CD4-positive, alpha-beta memory T cell (primary cell): ENCODE results near the gene JMJD7. TPM values are rescaled to one million over a fixed set of nuclear protein-coding genes. Genes with fewer than 3 reads are reported as not detected.
A peak's percentile ranks its signal among the peaks of the same experiment; 100 is the strongest.

ENCODE experiments used
- CTCF ChIA-PET: fragments of 350-600 bp; sonication (Branson Sonifier 250); formaldehyde crosslinking; loops from one replicate; lab custom pipeline; 2021; ENCODE audit warnings: inconsistent platforms; ENCODE audit not compliant: partially characterized antibody; lab: Charles Lee
- POLR2A ChIA-PET: fragments of 350-600 bp; sonication (Branson Sonifier 250); formaldehyde crosslinking; loops from one replicate; lab custom pipeline; 2021; ENCODE audit not compliant: partially characterized antibody; lab: Charles Lee
- DNase-seq, 5 donors: peaks; one replicate each; pipeline versions ENCODE4 v3.0.0 to v3.0.0-alpha.2; 2020 to 2022; ENCODE audit warnings: mixed read lengths in 1 of 5
- H3K27ac ChIP-seq: one replicate; pipeline ENCODE4 v1.7.0; 2013; ENCODE audit warnings: low read depth, low read length
- H3K27me3 ChIP-seq: 2 replicates; pipeline ENCODE4 v1.7.0; 2013; ENCODE audit warnings: mild to moderate bottlenecking, low read length, moderate library complexity; ENCODE audit not compliant: insufficient read depth
- H3K36me3 ChIP-seq: 2 replicates; pipeline ENCODE4 v1.7.0; 2013; ENCODE audit warnings: mild to moderate bottlenecking, low read length, moderate library complexity; ENCODE audit not compliant: insufficient read depth
- H3K4me1 ChIP-seq: 2 replicates; pipeline ENCODE4 v1.7.0; 2013; ENCODE audit warnings: mild to moderate bottlenecking, low read length, moderate library complexity; ENCODE audit not compliant: insufficient read depth
- H3K4me3 ChIP-seq, 2 donors: one replicate each; pipeline ENCODE4 v1.7.0; 2013; ENCODE audit warnings: low read length in 2 of 2, mild to moderate bottlenecking in 1 of 2
- H3K9me3 ChIP-seq, 2 donors: one replicate each; pipeline ENCODE4 v1.7.0; 2013; ENCODE audit warnings: low read length in 2 of 2, control low read depth in 1 of 2; ENCODE audit not compliant: control insufficient read depth in 1 of 2
- H3K27ac Mint-ChIP-seq, 7 donors: one replicate each; pipeline ENCODE4 v1.8.0; 2020 to 2021; ENCODE audit warnings: mixed read lengths in 7 of 7, mild to moderate bottlenecking in 6 of 7, inconsistent platforms in 3 of 7, moderate library complexity in 3 of 7
- H3K27me3 Mint-ChIP-seq, 2 donors: one replicate each; pipeline ENCODE4 v1.8.0; 2020 to 2021; ENCODE audit warnings: mixed read lengths in 2 of 2
- H3K36me3 Mint-ChIP-seq, 2 donors: one replicate each; pipeline ENCODE4 v1.8.0; 2020 to 2021; ENCODE audit warnings: mixed read lengths in 2 of 2, inconsistent platforms in 1 of 2, mild to moderate bottlenecking in 1 of 2
- H3K4me1 Mint-ChIP-seq, 4 donors: one replicate each; pipeline ENCODE4 v1.8.0; 2020 to 2021; ENCODE audit warnings: mixed read lengths in 4 of 4, mild to moderate bottlenecking in 1 of 4
- H3K4me3 Mint-ChIP-seq, 8 donors: one replicate each; pipeline ENCODE4 v1.8.0; 2020 to 2021; ENCODE audit warnings: mixed read lengths in 8 of 8, mild to moderate bottlenecking in 7 of 8, moderate library complexity in 6 of 8, inconsistent platforms in 3 of 8
- H3K9me3 Mint-ChIP-seq, 8 donors: one replicate each; pipeline ENCODE4 v1.8.0; 2020 to 2021; ENCODE audit warnings: mixed read lengths in 8 of 8, mild to moderate bottlenecking in 5 of 8, inconsistent platforms in 3 of 8, moderate library complexity in 1 of 8
- intact Hi-C: fragments of 100-400 bp; cut with micrococcal nuclease; formaldehyde crosslinking; loops from one replicate; pipeline ENCODE4 v1.15.1; 2023
- polyA plus RNA-seq, 2 donors: library from polyadenylated mRNA; unstranded; fragments of 300-500 nt; fragmentation: Illumina TruSeq; gene quantifications; one replicate each; pipeline ENCODE4 v1.2.3, GENCODE V29; 2021
- total RNA-seq, 2 experiments: library from RNA; stranded (reverse); gene quantifications; one replicate each; pipeline ENCODE4 v1.2.3, GENCODE V29; 2021

The JMJD7 gene
- total and polyA plus RNA-seq, 4 experiments from 2014 or later = 18.7 to 78.5 (median 51.5) TPM

- POLR2A ChIA-PET = no interaction called here
- intact Hi-C loops = no loop called here
These were observed 26.6 kb downstream of the JMJD7 start for GRCh38 chr15:41854443-41854842.

GRCh38 chr15:41855261-41855961, 27.5 kb downstream of the JMJD7 start:
- Mint-ChIP-seq H3K4me1 (peaks cover 0 to 6% (median 2%) of the 10 kb centered on the region in 4 donors), H3K36me3 (no peaks in the 10 kb centered on the region), H3K4me3 (no peak overlapping the region), H3K27me3 (no peaks in the 10 kb centered on the region), H3K27ac (no peak overlapping the region), H3K9me3 (no peaks in the 10 kb centered on the region)
- H3K27me3 ChIP-seq = no peaks in the 10 kb centered on the region
- peaks cover 6% of the 10 kb centered on the region for H3K4me1 ChIP-seq
- no peak for DNase-seq
- H3K4me3 ChIP-seq = no peak overlapping the region
- intact Hi-C loops = no loop called here
- no peaks in the 10 kb centered on the region for H3K9me3 ChIP-seq
- no peaks in the 10 kb centered on the region for H3K36me3 ChIP-seq
- POLR2A ChIA-PET = no interaction called here
- no peak overlapping the region for H3K27ac ChIP-seq
- CTCF ChIA-PET = no interaction called here

More at GRCh38 chr15:41854443-41854842, 26.6 kb downstream of the JMJD7 start:
- H3K27ac Mint-ChIP-seq = peak overlapping the region in 1 of 7 donors; percentile 70
- Histone ChIP-seq H3K4me1 (no peaks in the 10 kb centered on the region), H3K9me3 (no peaks in the 10 kb centered on the region), H3K36me3 (no peaks in the 10 kb centered on the region), H3K27me3 (no peaks in the 10 kb centered on the region), H3K4me3 (no peak overlapping the region), H3K27ac (no peak overlapping the region)
- no peaks in the 10 kb centered on the region for H3K36me3 Mint-ChIP-seq
- H3K27me3 Mint-ChIP-seq = no peaks in the 10 kb centered on the region
- peaks cover 0 to 2% (median 0%) of the 10 kb centered on the region in 4 donors for H3K4me1 Mint-ChIP-seq
- DNase-seq = no peak
- H3K4me3 Mint-ChIP-seq = no peak overlapping the region
- no peaks in the 10 kb centered on the region for H3K9me3 Mint-ChIP-seq
- CTCF ChIA-PET = interaction anchor here (0.5 kb wide), 1 partner anchor 1367 kb away, joined by 3 read pairs; no protein-coding TSS in a partner anchor

DNA sequence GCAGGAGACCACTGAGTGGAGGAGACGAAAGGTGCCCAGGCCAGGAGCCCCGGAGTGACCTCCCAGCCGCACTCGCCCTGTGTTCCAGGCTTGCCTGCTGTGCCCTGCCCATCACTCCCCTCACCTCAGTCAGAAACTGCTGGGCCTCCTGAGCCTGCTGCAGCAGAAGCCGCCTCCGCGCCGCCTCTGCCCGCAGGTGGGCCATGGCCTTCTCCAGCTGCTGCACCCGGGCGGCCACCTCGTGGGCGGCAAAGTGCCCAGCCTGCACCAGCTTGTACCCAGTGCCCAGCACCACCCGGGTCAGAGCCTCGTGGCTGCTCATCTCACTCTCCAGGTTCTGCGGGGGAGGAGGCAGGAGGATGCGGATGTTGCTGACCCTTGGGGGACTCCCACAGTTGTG, 28.4 kb downstream of the JMJD7 start:
- ChIA-PET POLR2A (no interaction called here), CTCF (no interaction called here)
- H3K27ac ChIP-seq = no peak overlapping the region

DNA sequence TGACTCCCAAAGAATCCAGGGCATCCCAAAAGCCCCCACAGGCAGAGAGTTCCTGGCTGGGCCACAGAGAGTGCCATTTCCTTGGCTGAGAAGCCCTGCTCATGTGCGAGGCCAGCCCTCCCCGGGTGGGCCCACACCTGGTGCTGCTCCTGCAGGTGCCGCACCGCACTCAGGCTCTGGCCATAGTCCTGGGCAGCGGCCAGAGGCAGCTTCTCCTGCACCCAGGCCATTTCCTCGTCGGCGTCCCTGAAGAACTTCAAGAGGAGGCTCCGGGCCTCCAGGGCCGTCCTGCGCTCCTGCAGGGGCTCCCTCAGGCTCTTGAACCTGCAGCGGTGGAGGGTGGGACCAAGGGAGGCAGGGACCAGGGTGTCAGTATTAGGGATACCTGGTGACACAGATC, 28.8 kb downstream of the JMJD7 start:
- CTCF ChIA-PET = no interaction called here
- POLR2A ChIA-PET = no interaction called here
- H3K27me3 Mint-ChIP-seq = no peaks in the 10 kb centered on the region
- peaks cover 6% of the 10 kb centered on the region for H3K4me1 ChIP-seq
- H3K36me3 ChIP-seq = no peaks in the 10 kb centered on the region
- H3K27me3 ChIP-seq = no peaks in the 10 kb centered on the region
- H3K27ac Mint-ChIP-seq = no peak overlapping the region
- no peak overlapping the region for H3K4me3 Mint-ChIP-seq
- H3K9me3 Mint-ChIP-seq = no peaks in the 10 kb centered on the region
- no peaks in the 10 kb centered on the region for H3K9me3 ChIP-seq
- no peak for DNase-seq
- peaks cover 0 to 12% (median 2%) of the 10 kb centered on the region in 4 donors for H3K4me1 Mint-ChIP-seq
- H3K36me3 Mint-ChIP-seq = no peaks in the 10 kb centered on the region
- intact Hi-C loops = no loop called here
- no peak overlapping the region for H3K4me3 ChIP-seq
- H3K27ac ChIP-seq = no peak overlapping the region

More for the DNA sequence above, 28.4 kb downstream of the JMJD7 start:
- H3K4me1 Mint-ChIP-seq = peaks cover 0 to 12% (median 2%) of the 10 kb centered on the region in 4 donors
- no peaks in the 10 kb centered on the region for H3K27me3 Mint-ChIP-seq
- no peaks in the 10 kb centered on the region for H3K9me3 Mint-ChIP-seq
- H3K4me3 ChIP-seq = no peak overlapping the region
- H3K27ac Mint-ChIP-seq = no peak overlapping the region
- no peaks in the 10 kb centered on the region for H3K36me3 ChIP-seq
- H3K4me3 Mint-ChIP-seq = no peak overlapping the region
- no peaks in the 10 kb centered on the region for H3K27me3 ChIP-seq
- no peaks in the 10 kb centered on the region for H3K36me3 Mint-ChIP-seq
- intact Hi-C loops = no loop called here
- no peaks in the 10 kb centered on the region for H3K9me3 ChIP-seq
- no peak for DNase-seq
- H3K4me1 ChIP-seq = peaks cover 6% of the 10 kb centered on the region

GRCh38 chr15:41857316-41857715, 29.4 kb downstream of the JMJD7 start:
- POLR2A ChIA-PET = no interaction called here
- CTCF ChIA-PET = no interaction called here
- Histone ChIP-seq H3K9me3 (no peaks in the 10 kb centered on the region), H3K27me3 (no peaks in the 10 kb centered on the region), H3K36me3 (no peaks in the 10 kb centered on the region), H3K4me3 (no peak overlapping the region), H3K4me1 (peaks cover 6% of the 10 kb centered on the region), H3K27ac (no peak overlapping the region)
- peaks cover 0 to 12% (median 2%) of the 10 kb centered on the region in 4 donors for H3K4me1 Mint-ChIP-seq
- H3K9me3 Mint-ChIP-seq = no peaks in the 10 kb centered on the region
- no peaks in the 10 kb centered on the region for H3K36me3 Mint-ChIP-seq
- no peak for DNase-seq
- H3K27me3 Mint-ChIP-seq = no peaks in the 10 kb centered on the region
- intact Hi-C loops = no loop called here
- no peak overlapping the region for H3K4me3 Mint-ChIP-seq
- H3K27ac Mint-ChIP-seq = no peak overlapping the region

GRCh38 chr15:41858756-41859155, 30.9 kb downstream of the JMJD7 start:
- H3K27ac ChIP-seq = no peak overlapping the region
- no peaks in the 10 kb centered on the region for H3K9me3 Mint-ChIP-seq
- no peaks in the 10 kb centered on the region for H3K27me3 Mint-ChIP-seq
- H3K4me3 Mint-ChIP-seq = no peak overlapping the region
- H3K4me3 ChIP-seq = no peak overlapping the region
- ChIA-PET CTCF (no interaction called here), POLR2A (no interaction called here)
- peaks cover 0 to 16% (median 5%) of the 10 kb centered on the region in 4 donors for H3K4me1 Mint-ChIP-seq
- peaks cover 6% of the 10 kb centered on the region for H3K4me1 ChIP-seq
- no peak overlapping the region for H3K27ac Mint-ChIP-seq
- no peak for DNase-seq
- no peaks in the 10 kb centered on the region for H3K36me3 ChIP-seq
- no peaks in the 10 kb centered on the region for H3K36me3 Mint-ChIP-seq
- intact Hi-C loops = no loop called here
- H3K27me3 ChIP-seq = no peaks in the 10 kb centered on the region
- H3K9me3 ChIP-seq = no peaks in the 10 kb centered on the region

DNA sequence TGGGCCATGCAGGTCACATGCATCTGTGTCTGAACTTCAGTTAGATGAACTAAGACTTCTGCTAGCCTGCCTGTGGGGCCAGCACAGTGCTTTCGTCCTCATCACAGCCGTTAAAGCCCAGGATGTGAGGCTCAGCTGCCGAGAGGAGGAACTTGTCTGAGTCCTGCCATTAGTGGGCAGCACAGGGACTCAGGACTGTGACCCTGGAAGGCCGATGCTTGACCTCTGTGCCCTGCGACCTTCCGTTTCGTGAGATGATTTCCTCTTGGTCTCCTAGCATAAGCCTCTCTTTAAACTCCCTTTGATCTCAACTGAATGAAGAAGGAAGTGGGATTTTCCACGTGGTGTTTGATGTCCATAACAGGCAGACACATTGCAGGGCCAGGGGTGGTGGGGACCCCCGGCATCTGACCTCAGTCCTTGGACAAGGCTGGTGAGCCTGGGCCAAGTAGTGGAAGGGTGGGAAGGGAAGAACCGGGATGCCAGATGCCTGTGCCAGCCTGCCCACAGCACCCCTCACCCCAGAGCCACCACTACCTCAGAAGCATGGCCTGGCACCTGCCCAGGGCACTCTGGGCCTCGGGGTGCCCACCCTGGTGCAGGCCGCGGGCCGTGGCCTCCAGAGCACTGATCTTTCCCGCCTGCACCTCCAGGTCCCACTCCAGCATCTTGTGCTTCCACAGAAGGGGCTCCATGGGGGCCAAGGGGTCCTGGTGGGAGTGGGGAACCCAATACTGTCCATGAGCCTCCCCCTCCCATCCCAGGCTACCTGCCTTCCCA, 32.3 kb downstream of the JMJD7 start:
- POLR2A ChIA-PET = no interaction called here
- peak overlapping the region in 3 of 7 donors; percentile 8 to 66 (median 12) for H3K27ac Mint-ChIP-seq

More for the DNA sequence above, 32.3 kb downstream of the JMJD7 start:
- Histone ChIP-seq H3K4me3 (no peak overlapping the region), H3K36me3 (no peaks in the 10 kb centered on the region), H3K4me1 (peaks cover 6% of the 10 kb centered on the region), H3K27ac (no peak overlapping the region), H3K27me3 (no peaks in the 10 kb centered on the region), H3K9me3 (no peaks in the 10 kb centered on the region)
- Mint-ChIP-seq H3K4me1 (peaks cover 0 to 16% (median 5%) of the 10 kb centered on the region in 4 donors), H3K36me3 (no peaks in the 10 kb centered on the region), H3K4me3 (no peak overlapping the region), H3K27me3 (no peaks in the 10 kb centered on the region), H3K9me3 (no peaks in the 10 kb centered on the region)
- CTCF ChIA-PET = interaction anchor here (2.4 kb wide), 1 partner anchor 45 kb away, joined by 8 read pairs; no protein-coding TSS in a partner anchor
- intact Hi-C loops = no loop called here
- DNase-seq = no peak
